Heart right ventricle (tissue), 16 donors: ENCODE measurements around the gene RBM20. TPM values are rescaled to one million over a fixed set of nuclear protein-coding genes. Genes with fewer than 3 reads are reported as not detected.

Source experiments
- ATAC-seq, 8 donors: fragments of 200-7000 bp; cut with Tn5 transposase; one replicate each; pipeline ENCODE4 v1.9.1; 2020; ENCODE audit warnings: mild to moderate bottlenecking in 8 of 8, moderate library complexity in 8 of 8, moderate number of reproducible peaks in 1 of 8
- DNase-seq, 2 donors: peaks; one replicate each; pipeline ENCODE4 v3.0.0-alpha.2; 2020
- H3K27ac ChIP-seq, 10 donors: fragments of 200-600 bp; sonication (generic) in 2 of 10; one replicate each; pipeline versions ENCODE4 v1.5.0 to v1.8.0; 2020 to 2022; ENCODE audit warnings: mild to moderate bottlenecking in 3 of 10
- H3K27me3 ChIP-seq, 7 donors: fragments of 200-600 bp; one replicate each; pipeline ENCODE4 v1.8.0; 2021 to 2022; ENCODE audit warnings: mild to moderate bottlenecking in 2 of 7
- H3K36me3 ChIP-seq, 9 donors: fragments of 200-600 bp; sonication (generic) in 1 of 9; one replicate each; pipeline versions ENCODE4 v1.5.0 to v1.8.0; 2020 to 2022; ENCODE audit warnings: mild to moderate bottlenecking in 2 of 9
- H3K4me1 ChIP-seq, 9 donors: fragments of 200-600 bp; sonication (generic) in 1 of 9; one replicate each; pipeline versions ENCODE4 v1.5.0 to v1.8.0; 2020 to 2022; ENCODE audit warnings: mild to moderate bottlenecking in 4 of 9
- H3K4me3 ChIP-seq, 10 donors: fragments of 200-600 bp; sonication (generic) in 2 of 10; one replicate each; pipeline versions ENCODE4 v1.5.0 to v1.8.0; 2020 to 2022; ENCODE audit warnings: mild to moderate bottlenecking in 7 of 10, moderate library complexity in 2 of 10
- H3K9me3 ChIP-seq, 11 donors: fragments of 200-600 bp in 10 of 11; sonication (generic) in 2 of 11; one replicate each; pipeline versions ENCODE4 v1.5.0 to v1.8.0; 2013 to 2022; ENCODE audit warnings: mild to moderate bottlenecking in 2 of 11, control low read depth in 1 of 11, moderate library complexity in 1 of 11
- CTCF ChIP-seq, 9 donors: fragments of 200-600 bp; sonication (generic) in 2 of 9; IDR thresholded peaks; one replicate each; pipeline versions ENCODE4 v1.5.0 to v1.8.0; 2021 to 2022; ENCODE audit warnings: antibody characterized with exemption in 9 of 9, mild to moderate bottlenecking in 5 of 9, moderate library complexity in 1 of 9
- WGBS, 2 donors: extraction: QIAGEN DNeasy Blood & Tissue Kit; methylation state at CpG; one replicate each; pipeline ENCODE4 v1.1.7; 2013; ENCODE audit warnings: inconsistent platforms in 1 of 2; 5-methylcytosine and 5-hydroxymethylcytosine counted together
- intact Hi-C, 10 donors: fragments of 100-400 bp; cut with DNase I; formaldehyde crosslinking; loops; one replicate each; pipeline versions ENCODE4 v1.11.1 to v1.14.2; 2022
- polyA plus RNA-seq, 2 donors: library from polyadenylated mRNA; stranded (reverse); fragments of 200-250 nt; gene quantifications; one replicate each; pipeline ENCODE4 v1.2.3, GENCODE V29; 2013
- total RNA-seq, 10 donors: library from RNA; stranded (reverse); fragmentation: NEBNext Ultra II Directional in 3 of 10; extraction: Animal tissue kit (Norgen Biotek cat#: 25700) in 3 of 10; gene quantifications; one replicate each; pipeline versions ENCODE4 v1.2.1 to v1.2.4, GENCODE V29; 2021 to 2023
- donor health status: Arrhythmogenic right ventricular cardiomyopathy.
- donor health status: ischemic (EF 13 %, LVEDD 7.1; RV severe dilation, severe dysfunction).
- donor health status: healthy with polysubstance abuse.
- donor health status: DM: no; HTN: yes; CAD: no.
- donor health status: DM: no; HTN: no; CAD: no.
- donor health status: ischemic (EF 25% LVEDD 6.9; RV normal size, moderate dysfunction).
- donor health status: ischemic (EF 25% LVEDD 5.7; RV mildly dilated, moderate dysfunction).
- donor health status: healthy.
- donor health status: DM: yes; HTN: yes; CAD: no.
- donor health status: Ischemic cardiomyopathy.
- donor health status: ischemic (EF 35%, LVEDD 5.7; RV mildly dilated, moderate dysfunction).
- donor health status: nonischemic (EF 11% LVEDD 7.7; RV severe dilation, severe dysfunction).
- donor health status: DM: yes; HTN: yes; CAD: no.
- donor health status: PGD.
- donor health status: ischemic (EF 29% LVEDD 5.4; RV normal size, mild dysfunction).
- donor health status: nonischemic (EF 23%, LVEDD 6.1; RV moderate dilation, normal function).

Gene RBM20
- total and polyA plus RNA-seq, 12 donors, result 10.1 to 186 (median 134) TPM

GRCh38 chr10:110758128-110758765, 114.1 kb downstream of the RBM20 start:
- peaks cover 5 to 90% (median 56%) of the 10 kb centered on the region in 9 donors for H3K4me1 ChIP-seq
- intact Hi-C loops, result no loop called here
- WGBS, 2 donors, result 61 to 70% methylated on average over 8 of the region's 8 CpGs
- H3K4me3 ChIP-seq, result no peak overlapping the region
- no peak for DNase-seq
- no peaks in the 10 kb centered on the region for H3K9me3 ChIP-seq
- no peak for TF ChIP-seq CTCF (IDR thresholded peaks at IDR 0.05)
- peak overlapping the region; percentile 49 to 92 (median 80) for H3K27ac ChIP-seq
- H3K27me3 ChIP-seq, result peaks cover 0 to 2% (median 0%) of the 10 kb centered on the region in 7 donors
- no peaks in the 10 kb centered on the region for H3K36me3 ChIP-seq
- no peak for ATAC-seq

GRCh38 chr10:110758898-110759297, 114.8 kb downstream of the RBM20 start:
- TF ChIP-seq CTCF (IDR thresholded peaks at IDR 0.05), result no peak
- ATAC-seq (peak; percentile 25 to 77 (median 68)), DNase-seq (peak in 1 of 2 donors; percentile 59)
- intact Hi-C loops, result no loop called here
- Histone ChIP-seq H3K9me3 (no peaks in the 10 kb centered on the region), H3K4me1 (peaks cover 5 to 94% (median 59%) of the 10 kb centered on the region in 9 donors), H3K4me3 (no peak overlapping the region), H3K27ac (peak overlapping the region; percentile 33 to 92 (median 80)), H3K27me3 (peaks cover 0 to 3% (median 0%) of the 10 kb centered on the region in 7 donors), H3K36me3 (no peaks in the 10 kb centered on the region)
- 42 to 47% methylated on average over 4 of the region's 4 CpGs for WGBS, 2 donors

GRCh38 chr10:110759523-110759922, 115.4 kb downstream of the RBM20 start:
- H3K36me3 ChIP-seq, result no peaks in the 10 kb centered on the region
- H3K4me3 ChIP-seq, result no peak overlapping the region
- intact Hi-C loops, result no loop called here
- H3K9me3 ChIP-seq, result no peaks in the 10 kb centered on the region
- H3K27ac ChIP-seq, result peak overlapping the region; percentile 33 to 92 (median 80)
- H3K27me3 ChIP-seq, result peaks cover 0 to 3% (median 0%) of the 10 kb centered on the region in 7 donors
- peaks cover 5 to 95% (median 59%) of the 10 kb centered on the region in 9 donors for H3K4me1 ChIP-seq
- ATAC-seq, result no peak
- TF ChIP-seq CTCF (IDR thresholded peaks at IDR 0.05), result no peak
- WGBS, 2 donors, result 49 to 62% methylated on average over 4 of the region's 4 CpGs
- no peak for DNase-seq

- Histone ChIP-seq H3K27me3 (peaks cover 0 to 3% (median 0%) of the 10 kb centered on the region in 7 donors), H3K4me1 (peaks cover 5 to 69% (median 37%) of the 10 kb centered on the region in 9 donors), H3K27ac (peak overlapping the region; percentile 12 to 93 (median 87)), H3K36me3 (no peaks in the 10 kb centered on the region), H3K9me3 (no peaks in the 10 kb centered on the region), H3K4me3 (no peak overlapping the region)
- TF ChIP-seq CTCF (IDR thresholded peaks at IDR 0.05), result no peak
- 63 to 72% methylated on average over 8 of the region's 8 CpGs for WGBS, 2 donors
- no peak for DNase-seq
- intact Hi-C loops, result no loop called here
- no peak for ATAC-seq
Measured at GRCh38 chr10:110762109-110762848, 118.1 kb downstream of the RBM20 start.
